DMS 273 treated with DMSO at 0.1 percent for 48 hours (cell line): ENCODE measurements around the gene CLEC20A.

Experiments
- DNase-seq: peaks from one replicate; lab custom pipeline; 2025; lab: John Stamatoyannopoulos, UW

Gene CLEC20A

DNA sequence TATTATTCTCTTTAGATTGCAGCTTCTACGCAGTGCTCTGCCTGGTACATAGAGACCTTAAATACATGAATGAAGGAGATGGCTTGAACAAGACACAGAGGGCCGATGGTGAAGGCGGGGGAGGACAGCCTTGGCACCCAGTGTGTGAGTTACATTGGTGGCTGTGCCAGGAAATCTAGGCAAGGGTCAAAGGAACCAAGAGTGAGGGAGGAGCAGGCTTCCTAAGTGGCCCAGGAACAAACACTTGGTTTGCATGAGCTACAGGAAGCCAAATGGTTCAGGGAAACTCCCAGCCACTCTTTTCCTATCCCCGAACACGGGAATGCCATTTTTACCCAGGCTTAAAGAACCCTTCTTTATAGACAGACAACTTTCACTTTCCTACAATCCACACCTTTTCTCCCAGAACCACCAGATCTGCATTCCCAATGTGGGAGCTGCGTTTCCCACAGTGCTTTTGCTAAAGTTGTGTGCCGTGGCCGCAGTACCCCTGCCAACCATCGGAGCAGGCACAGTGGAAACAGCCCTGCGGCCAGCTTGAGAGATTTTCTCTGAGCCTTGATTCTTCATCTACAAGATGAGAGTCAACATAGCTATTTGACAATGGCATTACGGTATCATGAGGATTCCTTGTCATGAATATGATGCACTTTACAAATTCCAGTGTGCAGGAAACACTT, 3.5 kb upstream of the CLEC20A start:
- DNase-seq, result no peak

- no peak for DNase-seq
Observed at GRCh38 chr1:178498896-178499675, 2.3 kb upstream of the CLEC20A start.

DNA sequence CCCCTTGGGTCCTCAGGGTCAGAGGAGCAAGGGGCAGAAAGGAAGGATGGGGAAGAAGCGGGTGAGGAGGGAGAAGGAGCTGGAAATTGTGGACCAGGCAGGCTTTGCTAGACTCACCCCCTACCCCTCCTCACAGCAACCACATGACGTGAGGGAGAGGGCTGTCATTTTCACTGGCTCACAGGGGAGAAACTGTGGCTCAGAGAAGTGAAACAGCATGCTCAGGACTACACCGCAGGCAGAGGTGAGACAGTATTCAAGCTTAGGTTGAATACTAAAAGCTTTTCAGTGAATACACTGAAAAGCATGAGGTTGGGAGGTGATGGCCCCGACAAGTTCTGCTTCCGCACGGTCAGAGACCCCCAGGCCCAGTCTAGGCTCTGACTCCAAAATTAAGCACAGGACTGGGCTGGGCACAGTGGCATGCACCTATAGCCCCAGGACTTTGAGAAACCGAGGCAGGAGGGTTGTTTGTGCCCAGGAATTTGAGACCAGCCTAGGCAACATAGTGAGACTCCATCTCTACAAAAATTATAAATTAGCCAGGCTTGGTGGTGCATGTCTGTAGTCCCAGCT, 1.2 kb upstream of the CLEC20A start:
- DNase-seq, result no peak

GRCh38 chr1:178495741-178496409, 889 bp downstream of the CLEC20A start:
- no peak for DNase-seq

DNA sequence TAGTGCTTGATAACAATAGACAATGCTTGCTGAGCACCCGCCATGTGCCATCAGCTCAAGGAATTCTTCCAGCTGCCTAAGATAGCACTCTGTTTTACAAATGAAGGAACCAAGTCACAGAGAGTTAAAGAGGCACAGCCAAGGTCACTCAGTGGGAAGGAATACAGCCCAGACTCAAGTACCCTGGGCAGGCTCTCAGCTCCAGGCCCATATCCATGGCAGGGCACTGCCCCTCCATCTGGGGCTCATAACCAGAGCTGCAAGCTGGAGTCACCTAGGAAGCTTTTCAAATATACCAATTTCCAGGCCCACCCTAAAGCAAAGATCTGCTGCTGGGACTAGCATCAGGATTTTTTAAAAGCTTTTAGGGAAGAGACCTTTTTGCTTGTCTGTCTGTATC, 1.6 kb downstream of the CLEC20A start:
- no peak for DNase-seq

GRCh38 chr1:178494569-178494971, 2.2 kb downstream of the CLEC20A start:
- no peak for DNase-seq

GRCh38 chr1:178493301-178493741, 3.4 kb downstream of the CLEC20A start:
- no peak for DNase-seq

- DNase-seq, result no peak
Observed at GRCh38 chr1:178492341-178492740, 4.4 kb downstream of the CLEC20A start.

DNA sequence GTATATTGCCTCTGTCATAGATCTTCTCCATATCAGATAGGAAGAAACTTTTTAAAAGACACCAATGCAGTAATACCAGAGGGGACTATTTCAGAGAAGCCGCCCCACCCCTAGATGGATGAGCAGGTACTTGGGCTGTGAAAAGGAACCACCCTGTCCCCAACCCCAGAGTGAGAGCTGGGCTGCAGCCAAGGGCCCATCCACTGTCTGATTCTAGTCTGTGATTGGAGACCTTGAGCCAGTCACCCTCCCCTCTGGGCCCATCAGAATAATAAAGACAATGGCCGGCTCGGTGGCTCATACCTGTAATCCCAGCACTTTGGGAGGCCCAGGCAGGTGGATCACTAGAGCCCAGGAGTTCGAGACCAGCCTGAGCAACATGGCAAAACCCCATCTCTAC, 5.0 kb downstream of the CLEC20A start:
- DNase-seq, result no peak

- DNase-seq, result no peak
Observed at GRCh38 chr1:178490967-178491366, 5.8 kb downstream of the CLEC20A start.

- DNase-seq, result no peak
Observed at GRCh38 chr1:178490136-178490535, 6.6 kb downstream of the CLEC20A start.

GRCh38 chr1:178489399-178489798, 7.4 kb downstream of the CLEC20A start:
- no peak for DNase-seq

DNA sequence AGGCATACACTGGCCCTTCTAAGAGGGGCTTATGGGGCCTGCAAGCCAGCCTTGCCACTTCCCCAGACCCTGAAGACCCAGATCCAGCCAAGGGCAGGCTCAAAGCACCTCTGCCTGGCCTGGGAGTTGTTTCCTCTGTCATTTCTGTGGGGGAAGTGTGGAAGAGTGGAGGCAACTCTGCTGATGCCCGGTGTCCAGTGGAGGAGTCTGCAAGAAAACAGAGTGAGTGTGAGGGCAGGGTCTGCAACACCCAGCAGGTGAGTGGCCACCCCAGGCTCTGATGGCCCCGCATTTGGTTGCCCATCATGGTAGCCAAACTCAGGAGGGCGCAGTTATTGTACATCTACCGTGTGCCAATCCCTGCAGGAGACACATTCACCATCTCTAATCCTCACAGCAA, 8.4 kb downstream of the CLEC20A start:
- no peak for DNase-seq

DNA sequence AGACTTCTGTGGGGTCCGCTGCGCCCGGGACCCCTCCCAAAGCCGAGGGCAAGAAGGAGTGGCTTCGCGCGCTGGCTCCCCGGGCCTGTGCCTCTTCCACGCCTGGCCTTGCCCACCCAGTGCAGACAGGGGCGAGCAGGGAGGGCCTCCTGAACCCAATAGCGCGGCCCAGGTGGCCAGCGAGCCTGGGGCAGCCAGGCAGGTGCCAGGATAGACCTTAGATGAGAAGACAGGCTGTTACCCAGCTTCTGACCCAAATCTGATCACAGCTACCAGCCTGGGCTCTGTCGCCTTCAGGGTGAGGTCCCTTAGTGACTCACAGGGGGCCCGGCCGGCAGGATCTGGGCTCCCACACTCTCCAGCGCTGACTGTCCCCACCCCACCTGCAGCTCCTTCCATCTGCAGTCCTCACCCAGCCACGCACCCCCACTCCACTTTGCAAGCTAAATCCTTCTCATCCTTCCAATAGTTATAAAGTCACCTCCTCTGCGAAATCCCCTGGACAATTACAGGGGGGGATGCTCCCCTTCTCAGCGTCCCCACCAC, 9.6 kb downstream of the CLEC20A start:
- no peak for DNase-seq

DNA sequence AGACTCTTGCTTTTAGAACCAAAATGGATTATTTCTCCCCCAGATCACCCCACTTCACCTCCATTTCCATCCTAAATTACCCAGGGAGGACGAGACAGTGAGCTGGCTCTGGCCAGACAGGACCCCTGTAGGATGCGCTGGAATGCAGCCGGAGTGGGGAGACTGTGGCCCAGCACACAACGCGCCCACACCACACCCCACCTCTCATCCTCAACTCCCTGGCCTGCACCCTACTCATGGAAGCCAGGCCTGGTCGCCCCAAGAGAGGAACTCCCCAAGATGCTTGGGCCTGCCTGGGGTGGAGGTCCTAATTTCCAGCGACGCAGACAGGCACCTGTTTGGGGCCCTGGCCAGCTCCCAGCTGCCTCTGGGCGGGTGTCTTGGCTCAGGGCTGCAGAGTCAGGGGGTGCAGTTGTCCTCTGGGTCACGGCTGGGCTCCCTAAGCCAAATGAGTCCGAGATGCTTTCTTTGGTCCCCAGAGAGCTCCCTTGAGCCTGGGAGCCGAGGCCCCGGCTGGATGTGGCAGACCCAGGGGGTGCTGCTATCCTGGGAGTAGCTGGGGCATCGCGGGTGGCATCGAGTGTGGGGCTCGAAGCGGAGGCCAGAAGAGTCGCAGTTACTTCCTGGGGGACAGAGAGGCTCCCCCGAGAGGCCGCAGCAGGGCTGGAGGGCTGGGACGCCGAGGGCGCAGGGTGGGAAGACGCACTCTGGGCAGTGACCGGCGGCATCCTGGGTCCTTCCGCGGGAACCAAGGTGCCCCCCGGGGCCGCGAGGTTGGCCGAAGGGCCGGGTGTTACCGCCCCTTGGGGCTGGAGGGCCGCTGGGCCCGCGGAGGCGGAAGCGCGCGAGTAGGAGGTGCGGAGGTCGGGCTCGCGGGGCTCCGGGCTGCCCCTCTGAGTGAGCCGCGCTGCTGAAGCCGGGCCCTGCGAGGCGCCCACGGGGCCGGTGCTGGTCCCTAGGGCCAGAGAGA, 10.4 kb downstream of the CLEC20A start:
- no peak for DNase-seq

DNA sequence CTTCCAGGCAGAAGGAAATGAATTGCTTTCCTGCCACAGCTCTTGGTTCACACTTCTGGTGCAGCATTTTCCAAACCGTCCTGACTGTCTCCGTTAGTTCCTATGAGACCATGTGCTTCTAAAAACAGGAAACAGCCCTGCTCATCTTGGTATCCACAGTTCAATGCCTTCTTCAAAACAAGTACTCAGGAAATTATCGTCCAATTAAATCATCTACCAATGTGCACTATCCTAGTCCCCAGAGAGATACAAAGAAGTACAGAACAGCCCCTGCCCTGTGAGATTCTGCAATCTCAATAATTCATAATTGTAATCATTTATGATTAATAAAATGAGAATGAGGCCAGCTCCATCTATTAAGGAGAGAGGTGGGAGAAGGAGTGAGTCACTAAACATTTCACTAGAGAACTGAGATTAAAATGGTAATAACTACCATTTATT, 11.2 kb downstream of the CLEC20A start:
- DNase-seq, result no peak

- DNase-seq, result no peak
Observed at GRCh38 chr1:178484698-178485225, 12.0 kb downstream of the CLEC20A start.

DNA sequence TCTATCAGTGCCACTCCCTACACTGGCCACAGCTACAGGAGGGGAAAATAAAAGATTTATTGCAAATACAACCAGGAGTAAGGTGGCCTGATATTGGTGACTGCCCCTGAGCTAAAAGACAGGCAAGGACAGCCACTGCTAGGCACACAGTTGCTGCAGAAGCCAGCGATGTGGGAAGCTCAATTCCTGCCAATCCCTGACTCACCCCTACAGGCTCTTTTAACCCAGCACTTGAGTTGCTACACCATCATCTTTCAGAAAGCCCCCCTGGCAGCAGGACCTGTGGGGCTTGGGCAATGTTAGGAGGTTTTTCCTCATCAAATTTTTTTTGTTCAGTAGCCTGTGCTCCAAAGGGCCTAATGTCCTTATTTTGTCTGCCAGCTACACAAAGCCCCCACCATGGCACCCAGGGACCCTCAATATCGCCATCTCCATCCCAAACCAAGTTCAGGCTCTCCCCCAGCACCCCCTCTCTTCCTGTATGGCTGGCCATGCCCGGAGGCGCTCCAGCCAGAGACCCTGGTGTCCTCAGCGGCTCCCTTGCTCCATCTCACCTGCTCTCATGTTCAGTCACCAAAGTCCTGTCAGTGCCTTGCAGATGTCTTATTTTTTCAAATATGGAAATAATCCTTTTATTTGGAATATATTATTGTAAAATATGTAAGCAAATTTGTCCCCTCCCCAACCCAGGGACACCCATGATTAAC, 13.4 kb downstream of the CLEC20A start:
- DNase-seq, result no peak

GRCh38 chr1:178477841-178478240, 18.9 kb downstream of the CLEC20A start:
- DNase-seq, result no peak

GRCh38 chr1:178477373-178477772, 19.4 kb downstream of the CLEC20A start:
- no peak for DNase-seq
